ENCODE results near the gene NOS2.

DNA sequence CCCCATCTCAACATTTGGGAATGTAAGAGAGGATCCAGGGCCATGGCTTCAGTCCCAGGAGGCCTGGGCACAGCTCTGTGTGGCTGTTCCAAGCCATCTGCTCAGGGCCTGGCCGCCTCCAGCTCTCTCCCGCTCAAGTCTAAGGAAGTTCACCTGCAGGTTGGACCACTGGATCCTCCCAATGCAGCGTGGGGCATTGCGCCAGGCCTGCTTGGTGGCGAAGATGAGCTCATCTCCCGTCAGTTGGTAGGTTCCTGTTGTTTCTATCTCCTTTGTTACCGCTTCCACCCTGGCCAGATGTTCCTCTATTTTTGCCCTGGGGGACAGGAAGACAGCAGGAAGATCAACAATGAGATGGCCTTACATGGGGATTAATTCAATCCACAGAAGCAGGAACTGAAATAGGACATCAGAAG is 17.5 kb downstream of the NOS2 start:
- no peak for TF ChIP-seq CTCF (IDR thresholded peaks at IDR 0.05)
- TF ChIP-seq POLR2A (IDR thresholded peaks at IDR 0.05) = no peak
- TF ChIP-seq POLR2AphosphoS5 (IDR thresholded peaks at IDR 0.05) = no peak
- TF ChIP-seq EP300 (IDR thresholded peaks at IDR 0.05) = no peak
